PC-3 (cell line): Measurements from ENCODE around the gene SRGAP2B. TPM values are rescaled to one million over a fixed set of nuclear protein-coding genes. Genes with fewer than 3 reads are reported as not detected.
"Not testable (repeated sequence)": the region's sequence is repeated elsewhere in the genome, so short reads cannot be mapped to it uniquely, and the experiment has no call there.

ENCODE experiments used
- ATAC-seq: fragments of 200-7000 bp; cut with Tn5 transposase; 2 replicates; pipeline ENCODE4 v1.9.1; 2020; ENCODE audit warnings: mild to moderate bottlenecking, moderate library complexity
- BruUV-seq: library from RNA; stranded (reverse); fragments of 400-500 nt; replicated peaks from 2 replicates; lab custom pipeline; 2021; lab: Mats Ljungman, UMichigan
- CTCF ChIA-PET: fragments of 300-600 bp; sonication (Branson Sonifier 250); formaldehyde crosslinking; loops from one replicate; lab custom pipeline; 2022; ENCODE audit warnings: antibody characterized with exemption; lab: Charles Lee
- POLR2A ChIA-PET: fragments of 300-600 bp; sonication (Branson Sonifier 250); formaldehyde crosslinking; loops from one replicate; lab custom pipeline; 2022; ENCODE audit warnings: antibody characterized with exemption; ENCODE audit not compliant: unreplicated experiment; lab: Charles Lee
- DNase-seq: peaks from one replicate; pipeline ENCODE4 v3.0.0-alpha.2; 2015
- H2AFZ ChIP-seq: fragments of 300-600 bp; sonication (generic); 2 replicates; pipeline ENCODE4 v1.6.0; 2016; ENCODE audit warnings: antibody characterized with exemption, low read length
- H3F3A ChIP-seq: fragments of 300-600 bp; sonication (generic); one replicate; pipeline ENCODE4 v1.6.0; 2017; ENCODE audit warnings: antibody characterized with exemption, low read length, control low read depth, mild to moderate bottlenecking; ENCODE audit not compliant: unreplicated experiment
- H3K27ac ChIP-seq: fragments of 300-600 bp; sonication (generic); 2 replicates; pipeline ENCODE4 v1.5.1; 2016; ENCODE audit warnings: mild to moderate bottlenecking, low read length
- H3K27me3 ChIP-seq: fragments of 300-600 bp; sonication (generic); 2 replicates; pipeline ENCODE4 v1.6.1; 2016; ENCODE audit warnings: low read length, mixed read lengths
- H3K36me3 ChIP-seq: fragments of 300-600 bp; sonication (generic); 2 replicates; pipeline ENCODE4 v1.6.1; 2016; ENCODE audit warnings: low read depth, mixed run types, low read length, mixed read lengths
- H3K4me1 ChIP-seq: fragments of 300-600 bp; sonication (generic); 2 replicates; pipeline ENCODE4 v1.5.1; 2016; ENCODE audit warnings: low read length; ENCODE audit not compliant: insufficient read depth
- H3K4me2 ChIP-seq: fragments of 300-600 bp; sonication (generic); 2 replicates; pipeline ENCODE4 v1.6.0; 2016; ENCODE audit warnings: low read length
- H3K4me3 ChIP-seq: fragments of 300-600 bp; sonication (generic); 2 replicates; pipeline ENCODE4 v1.5.1; 2016; ENCODE audit warnings: mild to moderate bottlenecking, low read length, mixed read lengths
- H3K79me2 ChIP-seq: fragments of 300-600 bp; sonication (generic); 2 replicates; pipeline ENCODE4 v1.6.1; 2017; ENCODE audit warnings: low read length, mixed read lengths
- H3K9ac ChIP-seq: fragments of 300-600 bp; sonication (generic); 2 replicates; pipeline ENCODE4 v1.6.0; 2016; ENCODE audit warnings: mild to moderate bottlenecking, low read length
- H3K9me2 ChIP-seq: fragments of 300-600 bp; sonication (generic); replicated peaks from 2 replicates; pipeline ENCODE4 v1.6.1; 2016; ENCODE audit warnings: mixed run types, low read length, mixed read lengths
- H3K9me3 ChIP-seq: fragments of 300-600 bp; sonication (generic); 2 replicates; pipeline ENCODE4 v1.6.1; 2016; ENCODE audit warnings: low read length, mixed read lengths
- H4K20me1 ChIP-seq: fragments of 300-600 bp; sonication (generic); 2 replicates; pipeline ENCODE4 v1.6.1; 2016; ENCODE audit warnings: low read length, mixed read lengths
- intact Hi-C: fragments of 100-400 bp; cut with micrococcal nuclease; formaldehyde crosslinking; loops from 2 replicates; pipeline ENCODE4 v1.9.0; 2023
- total RNA-seq: library from RNA; depleted of rRNA; stranded (reverse); fragments of >200 nt; gene quantifications from 2 replicates; pipeline ENCODE4 v1.2.3, GENCODE V29; 2014

Gene SRGAP2B
- total RNA-seq, 1 experiment from 2014 or later: 14.3 TPM

GRCh38 chr1:145114560-145115057 is 19.5 kb upstream of the SRGAP2B start:
- H3K27me3 ChIP-seq, H3K4me2 ChIP-seq, H4K20me1 ChIP-seq, H3K9ac ChIP-seq, BruUV-seq, H3K9me3 ChIP-seq, H3K9me2 ChIP-seq, POLR2A ChIA-PET, DNase-seq, intact Hi-C loops, H3K4me1 ChIP-seq, H3K4me3 ChIP-seq, H3K79me2 ChIP-seq, CTCF ChIA-PET, H3K36me3 ChIP-seq, H3F3A ChIP-seq, ATAC-seq, H2AFZ ChIP-seq, H3K27ac ChIP-seq: not testable (repeated sequence)

- POLR2A ChIA-PET, H4K20me1 ChIP-seq, ATAC-seq, DNase-seq, CTCF ChIA-PET, H3K9ac ChIP-seq, H3K79me2 ChIP-seq, H3K36me3 ChIP-seq, H3K4me1 ChIP-seq, H3K4me3 ChIP-seq, H3K9me3 ChIP-seq, H2AFZ ChIP-seq, intact Hi-C loops, H3K27ac ChIP-seq, BruUV-seq, H3K4me2 ChIP-seq, H3F3A ChIP-seq, H3K27me3 ChIP-seq, H3K9me2 ChIP-seq: not testable (repeated sequence)
These were observed 17.6 kb upstream of the SRGAP2B start for GRCh38 chr1:145112703-145113102.

- H3K27me3 ChIP-seq, H3K4me1 ChIP-seq, POLR2A ChIA-PET, H3K9ac ChIP-seq, H3K4me3 ChIP-seq, H3K9me2 ChIP-seq, intact Hi-C loops, DNase-seq, ATAC-seq, CTCF ChIA-PET, H4K20me1 ChIP-seq, H3F3A ChIP-seq, BruUV-seq, H3K9me3 ChIP-seq, H2AFZ ChIP-seq, H3K79me2 ChIP-seq, H3K4me2 ChIP-seq, H3K27ac ChIP-seq, H3K36me3 ChIP-seq: not testable (repeated sequence)
These were observed 16.5 kb upstream of the SRGAP2B start for GRCh38 chr1:145111674-145112073.

- H3K27me3 ChIP-seq, H3K79me2 ChIP-seq, H3K27ac ChIP-seq, intact Hi-C loops, H3K4me1 ChIP-seq, H3F3A ChIP-seq, CTCF ChIA-PET, POLR2A ChIA-PET, H3K9me2 ChIP-seq, H2AFZ ChIP-seq, H3K9ac ChIP-seq, H3K4me3 ChIP-seq, H4K20me1 ChIP-seq, H3K9me3 ChIP-seq, DNase-seq, BruUV-seq, H3K4me2 ChIP-seq, H3K36me3 ChIP-seq, ATAC-seq: not testable (repeated sequence)
These were observed 8.2 kb upstream of the SRGAP2B start for GRCh38 chr1:145103294-145103693.

GRCh38 chr1:145101725-145102124 is 6.6 kb upstream of the SRGAP2B start:
- H3K4me3 ChIP-seq, H3K4me2 ChIP-seq, H3K27me3 ChIP-seq, H3F3A ChIP-seq, intact Hi-C loops, BruUV-seq, DNase-seq, H2AFZ ChIP-seq, H3K9me2 ChIP-seq, H3K27ac ChIP-seq, H4K20me1 ChIP-seq, H3K9me3 ChIP-seq, POLR2A ChIA-PET, H3K36me3 ChIP-seq, H3K4me1 ChIP-seq, H3K79me2 ChIP-seq, CTCF ChIA-PET, H3K9ac ChIP-seq: not testable (repeated sequence)
- ATAC-seq: peak; percentile 92

- CTCF ChIA-PET, H3F3A ChIP-seq, H4K20me1 ChIP-seq, POLR2A ChIA-PET, H3K79me2 ChIP-seq, H3K9ac ChIP-seq, H3K9me2 ChIP-seq, H3K27ac ChIP-seq, intact Hi-C loops, DNase-seq, H3K36me3 ChIP-seq, H2AFZ ChIP-seq, H3K4me2 ChIP-seq, H3K9me3 ChIP-seq, H3K4me1 ChIP-seq, H3K27me3 ChIP-seq: not testable (repeated sequence)
- ATAC-seq: peak; percentile 36
- TSS peak; percentile 62 for BruUV-seq
- H3K4me3 ChIP-seq: peak overlapping the region; percentile 50; the same call in 1 of the 2 replicates
These were observed 395 bp downstream of the SRGAP2B start for GRCh38 chr1:145094655-145095211.
